Kidney epithelial cell (primary cell): ENCODE data around the gene MTHFD2. TPM values are rescaled to one million over a fixed set of nuclear protein-coding genes. Genes with fewer than 3 reads are reported as not detected.

ENCODE experiments used
- DNase-seq: peaks from one replicate; pipeline ENCODE4 v3.0.0-alpha.2; 2010; ENCODE audit warnings: low read depth
- H3K27me3 ChIP-seq: 2 replicates; pipeline ENCODE4 v1.6.0; 2011; ENCODE audit warnings: low read length; ENCODE audit not compliant: control insufficient read depth, insufficient read depth
- H3K36me3 ChIP-seq: 2 replicates; pipeline ENCODE4 v1.5.1; 2011; ENCODE audit warnings: low read length; ENCODE audit not compliant: control insufficient read depth, insufficient read depth
- H3K4me3 ChIP-seq: 2 replicates; pipeline ENCODE4 v1.5.1; 2011; ENCODE audit warnings: low read depth, mild to moderate bottlenecking, control low read depth, low read length
- total RNA-seq: library from RNA; depleted of rRNA; stranded (reverse); fragments of >200 nt; gene quantifications from 2 replicates; pipeline ENCODE4 v1.2.3, GENCODE V29; 2015
- TF ChIP-seq, protein P1 (sequence below): IDR thresholded peaks from 2 replicates; pipeline ENCODE4 v1.5.1; 2011; ENCODE audit warnings: mild to moderate bottlenecking, moderate library complexity, low read length, control low read depth, inconsistent platforms; ENCODE audit not compliant: insufficient read depth, poor library complexity, severe bottlenecking

The MTHFD2 gene
- total RNA-seq, 1 donor from 2014 or later, result 173 TPM

DNA sequence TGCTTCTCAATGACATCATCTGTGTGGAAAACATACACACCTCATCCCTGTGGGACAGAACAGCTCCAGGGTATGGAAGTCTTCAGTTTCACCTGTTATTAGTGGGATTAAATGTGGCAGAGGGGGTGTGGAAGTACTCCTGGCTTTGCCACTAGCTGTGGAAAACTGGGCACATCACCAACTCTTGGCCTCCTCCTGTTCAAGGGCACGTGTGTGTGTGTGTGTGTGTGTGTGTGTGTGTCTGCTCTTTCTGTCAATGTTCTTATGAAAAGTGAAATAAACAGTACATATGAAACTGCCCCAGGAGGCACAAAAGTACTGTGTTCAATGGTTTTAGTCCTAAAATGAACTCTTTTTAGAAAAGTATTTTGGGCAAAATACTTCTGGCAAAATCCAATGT lies 65.9 kb downstream of the MTHFD2 start:
- TF ChIP-seq, protein P1, sequence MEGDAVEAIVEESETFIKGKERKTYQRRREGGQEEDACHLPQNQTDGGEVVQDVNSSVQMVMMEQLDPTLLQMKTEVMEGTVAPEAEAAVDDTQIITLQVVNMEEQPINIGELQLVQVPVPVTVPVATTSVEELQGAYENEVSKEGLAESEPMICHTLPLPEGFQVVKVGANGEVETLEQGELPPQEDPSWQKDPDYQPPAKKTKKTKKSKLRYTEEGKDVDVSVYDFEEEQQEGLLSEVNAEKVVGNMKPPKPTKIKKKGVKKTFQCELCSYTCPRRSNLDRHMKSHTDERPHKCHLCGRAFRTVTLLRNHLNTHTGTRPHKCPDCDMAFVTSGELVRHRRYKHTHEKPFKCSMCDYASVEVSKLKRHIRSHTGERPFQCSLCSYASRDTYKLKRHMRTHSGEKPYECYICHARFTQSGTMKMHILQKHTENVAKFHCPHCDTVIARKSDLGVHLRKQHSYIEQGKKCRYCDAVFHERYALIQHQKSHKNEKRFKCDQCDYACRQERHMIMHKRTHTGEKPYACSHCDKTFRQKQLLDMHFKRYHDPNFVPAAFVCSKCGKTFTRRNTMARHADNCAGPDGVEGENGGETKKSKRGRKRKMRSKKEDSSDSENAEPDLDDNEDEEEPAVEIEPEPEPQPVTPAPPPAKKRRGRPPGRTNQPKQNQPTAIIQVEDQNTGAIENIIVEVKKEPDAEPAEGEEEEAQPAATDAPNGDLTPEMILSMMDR, result no peak
- Histone ChIP-seq H3K4me3 (no peak overlapping the region), H3K36me3 (no peaks in the 10 kb centered on the region), H3K27me3 (no peaks in the 10 kb centered on the region)
- DNase-seq, result no peak

GRCh38 chr2:74267068-74267467 lies 68.7 kb downstream of the MTHFD2 start:
- TF ChIP-seq, protein P1, result peak; percentile 45
- no peak for DNase-seq
- Histone ChIP-seq H3K4me3 (no peak overlapping the region), H3K27me3 (no peaks in the 10 kb centered on the region), H3K36me3 (no peaks in the 10 kb centered on the region)

Other genes with a start within 250 kb of the MTHFD2 start
- gene TET3, start 213.7 kb upstream of the MTHFD2 start, total RNA-seq, result 11.0 and 13.7 TPM in 2 replicates
- 62.0 and 78.8 TPM in 2 replicates for gene BOLA3, start 50.7 kb upstream of the MTHFD2 start, total RNA-seq
- gene MOB1A, start 19.7 kb upstream of the MTHFD2 start, total RNA-seq, result 102 and 120 TPM in 2 replicates
- gene SLC4A5, start 144.8 kb downstream of the MTHFD2 start, total RNA-seq, result 1.2 and 1.8 TPM in 2 replicates
- 124 and 129 TPM in 2 replicates for gene DCTN1, start 181.7 kb downstream of the MTHFD2 start, total RNA-seq
- 3.0 and 4.3 TPM in 2 replicates for gene C2orf81, start 223.0 kb downstream of the MTHFD2 start, total RNA-seq
- gene WDR54, start 223.1 kb downstream of the MTHFD2 start, total RNA-seq, result 24.6 and 28.0 TPM in 2 replicates
- 88.4 and 103 TPM in 2 replicates for gene RTKN, start 243.3 kb downstream of the MTHFD2 start, total RNA-seq